Ovary (tissue), 9 donors: ENCODE data around the gene TNFRSF1B. TPM values are rescaled to one million over a fixed set of nuclear protein-coding genes. Genes with fewer than 3 reads are reported as not detected.

Source experiments
- DNase-seq, 5 donors: peaks; one replicate each; pipeline ENCODE4 v3.0.0-alpha.2; 2019 to 2020
- H3K27ac ChIP-seq, 2 donors: fragments of 200-600 bp; one replicate each; pipeline versions ENCODE4 v1.5.1 to v1.8.0; 2019 to 2022
- H3K27me3 ChIP-seq: fragments of 200-600 bp; one replicate; pipeline ENCODE4 v1.8.0; 2022
- H3K36me3 ChIP-seq: fragments of 200-600 bp; sonication (generic); one replicate; pipeline ENCODE4 v1.5.1; 2019
- H3K4me1 ChIP-seq: one replicate; pipeline ENCODE4 v1.8.1; 2013; ENCODE audit warnings: mild to moderate bottlenecking, moderate library complexity; ENCODE audit not compliant: insufficient read depth
- H3K4me3 ChIP-seq: fragments of 200-600 bp; sonication (generic); one replicate; pipeline ENCODE4 v1.5.1; 2017
- H3K9me3 ChIP-seq, 2 donors: fragments of 200-600 bp in 1 of 2; sonication (generic) in 1 of 2; one replicate each; pipeline versions ENCODE4 v1.5.1 to v1.8.1; 2013 to 2019; ENCODE audit warnings: mild to moderate bottlenecking in 1 of 2, moderate library complexity in 1 of 2
- EP300 ChIP-seq: sonication (generic); formaldehyde crosslinking; IDR thresholded peaks from one replicate; pipeline ENCODE4 v1.6.1; 2017; ENCODE audit warnings: antibody characterized with exemption
- POLR2A ChIP-seq: fragments of 450-650 bp; IDR thresholded peaks from one replicate; pipeline ENCODE4 v1.6.1; 2017; ENCODE audit warnings: antibody characterized with exemption, mild to moderate bottlenecking, moderate library complexity
- WGBS, 3 donors: extraction: QIAGEN DNeasy Blood & Tissue Kit in 1 of 3; methylation state at CpG; one replicate each; pipeline versions ENCODE4 v1.1.5 to v1.1.7; 2013 to 2017; 5-methylcytosine and 5-hydroxymethylcytosine counted together
- intact Hi-C, 4 donors: fragments of 100-400 bp; cut with DNase I; formaldehyde crosslinking; loops; one replicate each; pipeline versions ENCODE4 v1.11.0 to v1.15.1; 2022 to 2023
- polyA plus RNA-seq, 2 donors: library from polyadenylated mRNA; stranded (reverse); fragments of 200-250 nt in 1 of 2; fragments of 350-450 nt in 1 of 2; fragmentation: Illumina TruSeq in 1 of 2; extraction: RNeasy Lipid Tissue Mini Kit (QIAGEN cat#74804) in 1 of 2; gene quantifications; one replicate each; pipeline ENCODE4 v1.2.3, GENCODE V29; 2013 to 2014
- total RNA-seq, 7 donors: library from RNA; depleted of rRNA in 2 of 7; stranded (reverse); fragments of >200 nt in 2 of 7; fragmentation: NEBNext Ultra II Directional in 3 of 7; extraction: Animal tissue kit (Norgen Biotek cat#: 25700) in 3 of 7; gene quantifications; one replicate each; pipeline versions ENCODE4 v1.1.0 to v1.2.4, GENCODE V29; 2016 to 2023
- TF ChIP-seq, protein P1 (sequence below), 3 donors: fragments of 450-650 bp in 2 of 3; fragments of 200-600 bp in 1 of 3; IDR thresholded peaks; one replicate each; pipeline versions ENCODE4 v1.5.1 to v1.8.0; 2016 to 2022; ENCODE audit warnings: antibody characterized with exemption in 3 of 3, mild to moderate bottlenecking in 1 of 3
- donor health status: DM: no; HTN: no; CAD: no; lungs with moderate emphysema.
- donor health status: DM: no; HTN: no; CAD: no.
- donor health status: Bipolar disorder and iron deficiency.
- donor health status: DM: yes; HTN: yes; CAD: no.
- donor health status: DM: no; HTN: no; CAD: no.
- donor health status: DM: yes; HTN: yes; CAD: no.

TNFRSF1B gene
- total and polyA plus RNA-seq, 9 donors: 10.3 to 27.6 (median 18.7) TPM

DNA sequence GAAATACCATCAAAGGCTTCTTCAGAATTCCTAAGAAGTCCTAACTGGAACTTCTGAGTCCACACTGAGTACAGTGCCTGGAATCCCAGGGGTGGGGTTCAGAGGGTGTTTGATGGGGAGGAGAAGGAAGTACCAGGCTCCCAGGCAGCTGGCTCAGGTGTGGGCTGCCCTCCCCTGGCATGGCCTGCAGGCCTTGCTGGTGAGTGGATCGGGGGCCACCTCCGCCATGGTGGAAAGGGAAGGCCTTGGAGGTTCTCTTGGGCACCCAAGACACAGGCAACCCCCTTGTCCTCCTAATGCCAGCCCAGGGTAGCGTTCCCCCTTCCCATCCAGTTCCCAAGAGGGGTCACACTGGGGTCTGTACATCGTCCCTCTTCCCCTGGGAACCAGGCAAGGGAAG lies 26.8 kb upstream of the TNFRSF1B start:
- DNase-seq: no peak
- Histone ChIP-seq H3K27me3 (no peaks in the 10 kb centered on the region), H3K4me3 (no peak overlapping the region), H3K9me3 (no peaks in the 10 kb centered on the region), H3K36me3 (no peaks in the 10 kb centered on the region), H3K27ac (no peak overlapping the region), H3K4me1 (peaks cover 14% of the 10 kb centered on the region)
- WGBS, 3 donors: 90 to 96% (median 95%) methylated on average over 4 of the region's 4 CpGs
- TF ChIP-seq, protein P1, sequence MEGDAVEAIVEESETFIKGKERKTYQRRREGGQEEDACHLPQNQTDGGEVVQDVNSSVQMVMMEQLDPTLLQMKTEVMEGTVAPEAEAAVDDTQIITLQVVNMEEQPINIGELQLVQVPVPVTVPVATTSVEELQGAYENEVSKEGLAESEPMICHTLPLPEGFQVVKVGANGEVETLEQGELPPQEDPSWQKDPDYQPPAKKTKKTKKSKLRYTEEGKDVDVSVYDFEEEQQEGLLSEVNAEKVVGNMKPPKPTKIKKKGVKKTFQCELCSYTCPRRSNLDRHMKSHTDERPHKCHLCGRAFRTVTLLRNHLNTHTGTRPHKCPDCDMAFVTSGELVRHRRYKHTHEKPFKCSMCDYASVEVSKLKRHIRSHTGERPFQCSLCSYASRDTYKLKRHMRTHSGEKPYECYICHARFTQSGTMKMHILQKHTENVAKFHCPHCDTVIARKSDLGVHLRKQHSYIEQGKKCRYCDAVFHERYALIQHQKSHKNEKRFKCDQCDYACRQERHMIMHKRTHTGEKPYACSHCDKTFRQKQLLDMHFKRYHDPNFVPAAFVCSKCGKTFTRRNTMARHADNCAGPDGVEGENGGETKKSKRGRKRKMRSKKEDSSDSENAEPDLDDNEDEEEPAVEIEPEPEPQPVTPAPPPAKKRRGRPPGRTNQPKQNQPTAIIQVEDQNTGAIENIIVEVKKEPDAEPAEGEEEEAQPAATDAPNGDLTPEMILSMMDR (IDR thresholded peaks at IDR 0.05): no peak
- TF ChIP-seq EP300: no peak
- no peak for TF ChIP-seq POLR2A
- intact Hi-C loops: no loop called here

DNA sequence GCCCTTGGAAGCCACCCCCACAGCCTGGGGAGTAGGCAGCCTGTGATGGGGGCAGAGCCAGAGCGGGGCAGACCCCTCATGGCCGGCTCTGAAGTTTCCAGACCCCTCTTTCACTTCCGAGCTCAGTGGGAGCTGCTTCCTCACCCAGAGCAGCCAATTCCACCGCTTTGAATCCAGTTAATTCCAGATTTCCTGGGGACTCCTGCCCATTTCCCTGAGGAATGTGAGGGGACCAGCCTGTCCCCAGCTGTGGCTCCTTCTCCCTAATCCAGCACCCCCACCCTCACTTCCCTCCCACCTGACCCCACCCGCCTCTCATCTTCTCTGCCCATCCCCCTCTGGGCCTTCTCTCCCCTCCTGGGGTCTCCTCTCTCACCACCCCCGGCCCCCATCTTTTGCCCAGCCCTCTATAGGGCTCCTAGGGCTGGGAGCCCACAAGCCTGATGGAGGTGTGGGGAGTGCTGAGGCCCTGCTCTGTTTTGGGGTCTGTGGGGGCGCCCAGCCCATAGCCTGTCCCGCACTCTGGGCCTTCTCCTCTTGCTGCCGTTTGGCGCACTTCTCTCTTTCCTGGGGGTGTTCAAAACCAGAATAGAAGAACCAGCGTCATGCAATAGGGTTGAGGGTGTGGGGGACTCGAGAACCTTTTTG lies 26.2 kb upstream of the TNFRSF1B start:
- 85 to 93% (median 91%) methylated on average over 12 of the region's 12 CpGs for WGBS, 3 donors
- no peak for TF ChIP-seq POLR2A
- no peak for TF ChIP-seq EP300
- TF ChIP-seq, protein P1 (IDR thresholded peaks at IDR 0.05): no peak
- intact Hi-C loops: no loop called here
- no peaks in the 10 kb centered on the region for H3K9me3 ChIP-seq
- DNase-seq: no peak
- H3K4me3 ChIP-seq: no peak overlapping the region
- no peak overlapping the region for H3K27ac ChIP-seq
- peaks cover 14% of the 10 kb centered on the region for H3K4me1 ChIP-seq
- no peaks in the 10 kb centered on the region for H3K27me3 ChIP-seq
- H3K36me3 ChIP-seq: no peaks in the 10 kb centered on the region

DNA sequence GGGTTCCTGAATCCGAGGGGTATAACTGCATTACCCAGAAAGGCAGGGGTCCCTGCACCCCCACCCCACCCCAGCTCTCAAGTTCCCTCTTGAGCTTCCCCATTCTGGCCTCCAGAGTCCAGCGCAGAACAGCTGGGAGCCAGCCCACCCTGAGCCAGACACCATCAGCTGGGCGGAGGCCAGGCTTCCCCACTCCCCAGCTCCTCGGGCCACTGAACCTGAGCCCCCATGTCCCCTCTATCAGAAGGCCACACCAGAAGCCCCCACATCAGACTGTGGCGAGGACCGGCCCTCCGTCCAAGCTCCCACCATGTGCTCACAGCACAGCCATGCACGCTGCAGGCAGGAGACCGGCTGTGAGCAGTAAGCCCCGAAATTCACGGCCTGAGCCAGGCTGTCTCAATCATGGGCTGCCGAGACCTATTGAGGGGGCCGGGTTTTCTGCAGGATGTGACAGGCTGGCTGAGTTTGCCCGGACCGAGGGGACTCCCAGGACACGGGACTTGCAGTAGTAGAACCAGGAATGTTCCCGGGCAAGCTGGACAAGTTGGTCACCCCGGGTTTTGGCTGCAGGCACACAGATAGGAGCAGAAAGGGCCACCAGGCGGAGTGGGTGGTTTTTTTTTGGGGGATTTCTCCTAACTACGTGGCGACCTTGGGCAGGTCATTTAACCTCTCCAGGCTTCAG lies 25.5 kb upstream of the TNFRSF1B start:
- DNase-seq: no peak
- WGBS, 3 donors: 78 to 85% (median 82%) methylated on average over 21 of the region's 21 CpGs
- no peaks in the 10 kb centered on the region for H3K36me3 ChIP-seq
- no peak overlapping the region for H3K4me3 ChIP-seq
- H3K27ac ChIP-seq: no peak overlapping the region
- no peak for TF ChIP-seq POLR2A
- no peak for TF ChIP-seq EP300
- TF ChIP-seq, protein P1 (IDR thresholded peaks at IDR 0.05): no peak
- no peaks in the 10 kb centered on the region for H3K27me3 ChIP-seq
- peaks cover 14% of the 10 kb centered on the region for H3K4me1 ChIP-seq
- no peaks in the 10 kb centered on the region for H3K9me3 ChIP-seq
- intact Hi-C loops: no loop called here

DNA sequence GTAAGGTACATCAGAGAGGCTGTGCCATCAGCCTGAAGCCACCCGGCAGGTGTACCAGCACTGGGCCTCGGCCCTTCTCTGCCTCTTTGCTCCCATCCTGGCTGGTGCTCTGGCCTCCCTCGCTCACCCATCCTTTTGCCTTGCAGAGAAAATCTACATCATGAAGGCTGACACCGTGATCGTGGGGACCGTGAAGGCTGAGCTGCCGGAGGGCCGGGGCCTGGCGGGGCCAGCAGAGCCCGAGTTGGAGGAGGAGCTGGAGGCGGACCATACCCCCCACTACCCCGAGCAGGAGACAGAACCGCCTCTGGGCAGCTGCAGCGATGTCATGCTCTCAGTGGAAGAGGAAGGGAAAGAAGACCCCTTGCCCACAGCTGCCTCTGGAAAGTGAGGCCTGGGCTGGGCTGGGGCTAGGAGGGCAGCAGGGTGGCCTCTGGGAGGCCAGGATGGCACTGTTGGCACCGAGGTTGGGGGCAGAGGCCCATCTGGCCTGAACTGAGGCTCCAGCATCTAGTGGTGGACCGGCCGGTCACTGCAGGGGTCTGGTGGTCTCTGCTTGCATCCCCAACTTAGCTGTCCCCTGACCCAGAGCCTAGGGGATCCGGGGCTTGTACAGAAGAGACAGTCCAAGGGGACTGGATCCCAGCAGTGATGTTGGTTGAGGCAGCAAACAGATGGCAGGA lies 24.5 kb upstream of the TNFRSF1B start:
- Histone ChIP-seq H3K27me3 (no peaks in the 10 kb centered on the region), H3K27ac (no peak overlapping the region), H3K9me3 (no peaks in the 10 kb centered on the region), H3K4me3 (no peak overlapping the region), H3K4me1 (peaks cover 16% of the 10 kb centered on the region), H3K36me3 (no peaks in the 10 kb centered on the region)
- peak in 1 of 5 donors; percentile 14 for DNase-seq
- TF ChIP-seq EP300 (no peak), POLR2A (no peak)
- TF ChIP-seq, protein P1 (IDR thresholded peaks at IDR 0.05): no peak
- WGBS, 3 donors: 93 to 96% (median 96%) methylated on average over 18 of the region's 18 CpGs
- intact Hi-C loops: no loop called here
